HEK293 (cell line): Measurements from ENCODE around the gene MLNR.

Source experiments
- FEZF1 ChIP-seq: fragments of 450-650 bp; formaldehyde crosslinking; IDR thresholded peaks from 2 replicates; pipeline ENCODE4 v1.5.1; 2016; ENCODE audit warnings: missing biosample characterization, missing genetic modification characterization
- HOXC10 ChIP-seq: sonication (generic); formaldehyde crosslinking; IDR thresholded peaks from 2 replicates; pipeline ENCODE4 v1.8.1; 2023; ENCODE audit warnings: mild to moderate bottlenecking, missing genetic modification reagents
- PATZ1 ChIP-seq: fragments of 450-650 bp; formaldehyde crosslinking; IDR thresholded peaks from 2 replicates; pipeline ENCODE4 v1.5.1; 2016; ENCODE audit warnings: missing biosample characterization, missing genetic modification characterization
- PRDM10 ChIP-seq: fragments of 450-650 bp; formaldehyde crosslinking; IDR thresholded peaks from 2 replicates; pipeline ENCODE4 v1.5.1; 2016; ENCODE audit warnings: missing biosample characterization, missing genetic modification characterization
- YY1 ChIP-seq: fragments of 450-650 bp; formaldehyde crosslinking; IDR thresholded peaks from 2 replicates; pipeline ENCODE4 v1.5.1; 2018; ENCODE audit warnings: missing biosample characterization, missing genetic modification characterization
- ZNF121 ChIP-seq: fragments of 450-650 bp; formaldehyde crosslinking; IDR thresholded peaks from 2 replicates; pipeline ENCODE4 v1.5.1; 2016; ENCODE audit warnings: missing biosample characterization, missing genetic modification characterization
- ZNF175 ChIP-seq: fragments of 450-650 bp; formaldehyde crosslinking; IDR thresholded peaks from 2 replicates; pipeline ENCODE4 v1.5.1; 2016; ENCODE audit warnings: missing biosample characterization, missing genetic modification characterization
- ZNF274 ChIP-seq, 2 experiments: fragments of 200-500 bp in 1 of 2; fragments of 450-650 bp in 1 of 2; sonication (Bioruptor generic) in 1 of 2; formaldehyde crosslinking in 1 of 2; IDR thresholded peaks; 2 replicates each; pipeline versions ENCODE4 v1.5.1 to v1.6.1; 2014 to 2016; ENCODE audit warnings: borderline replicate concordance in 1 of 2, inconsistent platforms in 1 of 2, low read length in 1 of 2, missing biosample characterization in 1 of 2, missing genetic modification characterization in 1 of 2
- ZNF433 ChIP-seq: fragments of 450-650 bp; formaldehyde crosslinking; IDR thresholded peaks from 2 replicates; pipeline ENCODE4 v1.5.1; 2016; ENCODE audit warnings: missing biosample characterization, missing genetic modification characterization, low read depth
- ZNF707 ChIP-seq: fragments of 450-650 bp; formaldehyde crosslinking; IDR thresholded peaks from 2 replicates; pipeline ENCODE4 v1.5.1; 2016; ENCODE audit warnings: missing biosample characterization, missing genetic modification characterization
- TF ChIP-seq, protein P1 (sequence below): fragments of 450-650 bp; formaldehyde crosslinking; IDR thresholded peaks from 2 replicates; pipeline ENCODE4 v1.5.1; 2016; ENCODE audit warnings: missing biosample characterization, missing genetic modification characterization

- TF ChIP-seq PRDM10 (tag by site-specific recombination) (no peak), FEZF1 (no peak), ZNF121 (tag by site-specific recombination) (no peak), YY1 (tag by site-specific recombination) (no peak), ZNF433 (tag by site-specific recombination) (no peak), ZNF707 (tag by site-specific recombination) (no peak), HOXC10 (no peak), ZNF274 (IDR thresholded peaks at IDR 0.05; ENCODE audit: low read length) (no peak), ZNF274 (tag by site-specific recombination; IDR thresholded peaks at IDR 0.05; ENCODE audit: borderline replicate concordance) (no peak), PATZ1 (tag by site-specific recombination) (no peak), ZNF175 (tag by site-specific recombination) (no peak)
- TF ChIP-seq, protein P1, sequence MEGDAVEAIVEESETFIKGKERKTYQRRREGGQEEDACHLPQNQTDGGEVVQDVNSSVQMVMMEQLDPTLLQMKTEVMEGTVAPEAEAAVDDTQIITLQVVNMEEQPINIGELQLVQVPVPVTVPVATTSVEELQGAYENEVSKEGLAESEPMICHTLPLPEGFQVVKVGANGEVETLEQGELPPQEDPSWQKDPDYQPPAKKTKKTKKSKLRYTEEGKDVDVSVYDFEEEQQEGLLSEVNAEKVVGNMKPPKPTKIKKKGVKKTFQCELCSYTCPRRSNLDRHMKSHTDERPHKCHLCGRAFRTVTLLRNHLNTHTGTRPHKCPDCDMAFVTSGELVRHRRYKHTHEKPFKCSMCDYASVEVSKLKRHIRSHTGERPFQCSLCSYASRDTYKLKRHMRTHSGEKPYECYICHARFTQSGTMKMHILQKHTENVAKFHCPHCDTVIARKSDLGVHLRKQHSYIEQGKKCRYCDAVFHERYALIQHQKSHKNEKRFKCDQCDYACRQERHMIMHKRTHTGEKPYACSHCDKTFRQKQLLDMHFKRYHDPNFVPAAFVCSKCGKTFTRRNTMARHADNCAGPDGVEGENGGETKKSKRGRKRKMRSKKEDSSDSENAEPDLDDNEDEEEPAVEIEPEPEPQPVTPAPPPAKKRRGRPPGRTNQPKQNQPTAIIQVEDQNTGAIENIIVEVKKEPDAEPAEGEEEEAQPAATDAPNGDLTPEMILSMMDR (tag by site-specific recombination): no peak
Observed at GRCh38 chr13:49185264-49185663, 34.9 kb upstream of the MLNR start.
